Astrocyte (in vitro differentiated cells and primary cell): ENCODE measurements around the gene ARHGAP19. TPM values are rescaled to one million over a fixed set of nuclear protein-coding genes. Genes with fewer than 3 reads are reported as not detected.

Source experiments
- DNase-seq: peaks from one replicate; pipeline ENCODE4 v3.0.0-alpha.2; 2010; ENCODE audit warnings: low read depth
- FAIRE-seq: peaks from 2 replicates; lab custom pipeline; 2011; peaks lifted over from hg19 to GRCh38; lab: Jason Lieb, UNC
- H2AFZ ChIP-seq: 2 replicates; pipeline ENCODE4 v1.6.0; 2012; ENCODE audit warnings: low read depth, low read length, inconsistent platforms
- H3K27ac ChIP-seq: 2 replicates; pipeline ENCODE4 v1.5.1; 2011; ENCODE audit warnings: low read depth, low read length, inconsistent platforms
- H3K27me3 ChIP-seq: 2 replicates; pipeline ENCODE4 v1.6.0; 2011; ENCODE audit warnings: low read length, inconsistent platforms; ENCODE audit not compliant: insufficient read depth
- H3K36me3 ChIP-seq: 2 replicates; pipeline ENCODE4 v1.5.1; 2011; ENCODE audit warnings: low read length, inconsistent platforms; ENCODE audit not compliant: insufficient read depth
- H3K4me1 ChIP-seq: 2 replicates; pipeline ENCODE4 v1.5.1; 2011; ENCODE audit warnings: low read length, inconsistent platforms; ENCODE audit not compliant: insufficient read depth
- H3K4me2 ChIP-seq: 2 replicates; pipeline ENCODE4 v1.6.0; 2012; ENCODE audit warnings: low read length, inconsistent platforms
- H3K4me3 ChIP-seq: 2 replicates; pipeline ENCODE4 v1.5.1; 2011; ENCODE audit warnings: low read depth, mild to moderate bottlenecking, low read length, inconsistent platforms; ENCODE audit not compliant: insufficient read depth
- H3K79me2 ChIP-seq: 2 replicates; pipeline ENCODE4 v1.6.0; 2012; ENCODE audit warnings: mild to moderate bottlenecking, low read length, inconsistent platforms; ENCODE audit not compliant: insufficient read depth
- H3K9ac ChIP-seq: 2 replicates; pipeline ENCODE4 v1.6.0; 2012; ENCODE audit warnings: mild to moderate bottlenecking, low read length, inconsistent platforms
- H3K9me3 ChIP-seq: 2 replicates; pipeline ENCODE4 v1.5.1; 2012; ENCODE audit warnings: low read depth, mild to moderate bottlenecking, low read length, inconsistent platforms; ENCODE audit not compliant: insufficient read depth
- H4K20me1 ChIP-seq: 2 replicates; pipeline ENCODE4 v1.6.0; 2012; ENCODE audit warnings: low read length, inconsistent platforms; ENCODE audit not compliant: insufficient read depth
- H3K27ac Mint-ChIP-seq: one replicate; pipeline ENCODE4 v1.8.0; 2021; ENCODE audit warnings: mild to moderate bottlenecking, mixed read lengths; ENCODE audit not compliant: unreplicated experiment
- H3K27me3 Mint-ChIP-seq: one replicate; pipeline ENCODE4 v1.8.0; 2021; ENCODE audit warnings: low read depth, mixed read lengths; ENCODE audit not compliant: unreplicated experiment
- H3K36me3 Mint-ChIP-seq: one replicate; pipeline ENCODE4 v1.8.0; 2021; ENCODE audit warnings: low read depth, mixed read lengths; ENCODE audit not compliant: unreplicated experiment
- H3K4me1 Mint-ChIP-seq: one replicate; pipeline ENCODE4 v1.8.0; 2021; ENCODE audit warnings: low read depth, mixed read lengths; ENCODE audit not compliant: unreplicated experiment
- H3K4me3 Mint-ChIP-seq: one replicate; pipeline ENCODE4 v1.8.0; 2021; ENCODE audit warnings: mild to moderate bottlenecking, moderate library complexity, mixed read lengths; ENCODE audit not compliant: unreplicated experiment
- H3K9me3 Mint-ChIP-seq: one replicate; pipeline ENCODE4 v1.8.0; 2021; ENCODE audit warnings: mild to moderate bottlenecking, mixed read lengths; ENCODE audit not compliant: unreplicated experiment
- EZH2 ChIP-seq: IDR thresholded peaks from 2 replicates; pipeline ENCODE4 v1.6.1; 2012; ENCODE audit warnings: mild to moderate bottlenecking, low read length, inconsistent platforms; ENCODE audit not compliant: insufficient read depth
- total RNA-seq: library from RNA; stranded (reverse); gene quantifications from 2 replicates; pipeline ENCODE4 v1.2.1, GENCODE V29; 2021
- TF ChIP-seq, protein P1 (sequence below): IDR thresholded peaks from 2 replicates; pipeline ENCODE4 v1.5.1; 2011; ENCODE audit warnings: low read depth, mild to moderate bottlenecking, inconsistent platforms, low read length, moderate library complexity; ENCODE audit not compliant: insufficient read depth

ARHGAP19 gene
- total RNA-seq, 1 donor from 2014 or later, result 9.0 TPM

DNA sequence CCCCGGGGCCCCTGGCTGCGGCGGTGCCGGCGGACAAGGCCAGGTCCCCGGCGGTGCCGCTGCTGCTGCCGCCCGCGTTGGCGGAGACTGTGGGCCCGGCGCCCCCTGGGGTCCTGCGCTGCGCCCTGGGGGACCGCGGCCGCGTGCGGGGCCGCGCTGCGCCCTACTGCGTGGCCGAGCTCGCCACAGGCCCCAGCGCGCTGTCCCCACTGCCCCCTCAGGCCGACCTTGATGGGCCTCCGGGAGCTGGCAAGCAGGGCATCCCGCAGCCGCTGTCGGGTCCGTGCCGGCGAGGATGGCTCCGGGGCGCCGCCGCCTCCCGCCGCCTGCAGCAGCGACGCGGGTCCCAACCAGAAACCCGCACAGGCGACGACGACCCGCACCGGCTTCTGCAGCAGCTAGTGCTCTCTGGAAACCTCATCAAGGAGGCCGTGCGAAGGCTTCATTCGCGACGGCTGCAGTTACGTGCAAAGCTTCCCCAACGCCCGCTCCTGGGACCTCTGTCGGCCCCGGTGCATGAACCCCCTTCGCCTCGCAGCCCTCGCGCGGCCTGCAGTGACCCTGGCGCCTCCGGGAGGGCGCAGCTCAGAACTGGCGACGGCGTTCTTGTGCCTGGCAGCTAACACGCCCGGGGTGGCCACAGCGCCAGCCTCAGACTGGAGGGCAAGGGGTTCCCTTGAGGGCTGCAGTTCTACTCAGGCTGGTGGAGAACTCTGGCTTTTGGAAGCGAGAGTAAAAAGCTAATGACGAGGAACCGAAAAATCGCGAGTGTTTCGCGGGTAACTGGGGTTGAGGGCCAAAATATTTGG is 27.4 kb upstream of the ARHGAP19 start:
- Histone ChIP-seq H3K79me2 (no peaks in the 10 kb centered on the region), H3K4me1 (peaks cover 8% of the 10 kb centered on the region), H4K20me1 (no peaks in the 10 kb centered on the region), H3K4me3 (peak overlapping the region; percentile 80), H3K36me3 (no peaks in the 10 kb centered on the region), H2AFZ (peak overlapping the region; percentile 77), H3K9ac (peak overlapping the region; percentile 100), H3K9me3 (no peaks in the 10 kb centered on the region), H3K27me3 (peaks cover 29% of the 10 kb centered on the region), H3K4me2 (peak overlapping the region; percentile 99), H3K27ac (no peak overlapping the region)
- FAIRE-seq, result no peak
- no peaks in the 10 kb centered on the region for H3K9me3 Mint-ChIP-seq
- H3K4me1 Mint-ChIP-seq, result peaks cover 8% of the 10 kb centered on the region
- peak overlapping the region; percentile 77 for H3K4me3 Mint-ChIP-seq
- no peak for DNase-seq
- no peak overlapping the region for H3K27ac Mint-ChIP-seq
- no peaks in the 10 kb centered on the region for H3K36me3 Mint-ChIP-seq
- peaks cover 14% of the 10 kb centered on the region for H3K27me3 Mint-ChIP-seq
- TF ChIP-seq, protein P1, sequence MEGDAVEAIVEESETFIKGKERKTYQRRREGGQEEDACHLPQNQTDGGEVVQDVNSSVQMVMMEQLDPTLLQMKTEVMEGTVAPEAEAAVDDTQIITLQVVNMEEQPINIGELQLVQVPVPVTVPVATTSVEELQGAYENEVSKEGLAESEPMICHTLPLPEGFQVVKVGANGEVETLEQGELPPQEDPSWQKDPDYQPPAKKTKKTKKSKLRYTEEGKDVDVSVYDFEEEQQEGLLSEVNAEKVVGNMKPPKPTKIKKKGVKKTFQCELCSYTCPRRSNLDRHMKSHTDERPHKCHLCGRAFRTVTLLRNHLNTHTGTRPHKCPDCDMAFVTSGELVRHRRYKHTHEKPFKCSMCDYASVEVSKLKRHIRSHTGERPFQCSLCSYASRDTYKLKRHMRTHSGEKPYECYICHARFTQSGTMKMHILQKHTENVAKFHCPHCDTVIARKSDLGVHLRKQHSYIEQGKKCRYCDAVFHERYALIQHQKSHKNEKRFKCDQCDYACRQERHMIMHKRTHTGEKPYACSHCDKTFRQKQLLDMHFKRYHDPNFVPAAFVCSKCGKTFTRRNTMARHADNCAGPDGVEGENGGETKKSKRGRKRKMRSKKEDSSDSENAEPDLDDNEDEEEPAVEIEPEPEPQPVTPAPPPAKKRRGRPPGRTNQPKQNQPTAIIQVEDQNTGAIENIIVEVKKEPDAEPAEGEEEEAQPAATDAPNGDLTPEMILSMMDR, result no peak
- TF ChIP-seq EZH2, result peak; percentile 78

DNA sequence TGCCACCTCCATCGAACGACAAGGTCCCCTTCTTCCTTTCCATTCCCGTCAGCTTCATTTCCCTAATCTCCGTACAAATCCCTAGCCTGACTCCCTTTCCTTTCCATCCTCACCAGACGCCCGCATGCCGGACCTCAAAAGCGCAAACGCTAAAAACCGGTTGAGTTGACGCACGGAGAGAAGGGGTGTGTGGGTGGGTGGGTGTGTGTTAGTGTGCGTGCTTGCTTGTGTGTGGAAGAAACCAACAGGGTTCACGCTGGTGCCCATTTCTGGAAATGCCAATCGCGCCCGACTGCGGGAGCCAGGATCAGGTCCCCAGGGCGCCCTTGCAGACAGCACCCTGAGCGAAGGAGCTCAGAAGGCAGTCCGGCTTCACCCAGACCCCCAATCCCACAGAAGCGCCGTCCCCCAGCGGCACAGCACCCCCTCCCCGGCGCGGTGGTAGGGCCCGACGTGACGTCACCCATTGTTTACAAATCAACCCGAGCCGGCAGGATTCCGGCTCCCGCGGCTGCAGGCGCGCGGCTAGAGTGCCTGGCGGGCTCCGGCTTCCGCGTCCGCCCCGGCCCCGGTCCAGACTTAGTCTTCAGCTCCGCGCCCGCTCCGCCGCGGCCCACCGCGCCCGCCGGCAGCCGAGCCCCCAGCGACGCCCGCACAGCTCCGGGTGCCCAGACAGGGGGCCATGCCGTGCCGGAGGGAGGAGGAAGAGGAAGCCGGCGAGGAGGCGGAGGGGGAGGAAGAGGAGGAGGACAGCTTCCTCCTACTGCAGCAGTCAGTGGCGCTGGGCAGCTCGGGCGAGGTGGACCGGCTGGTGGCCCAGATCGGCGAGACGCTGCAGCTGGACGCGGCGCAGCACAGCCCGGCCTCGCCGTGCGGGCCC is 26.6 kb upstream of the ARHGAP19 start, which contains the start of gene FRAT1:
Gene FRAT1, plus strand, starts transcription at position 500 of the 880 bp plus-strand sequence. Its CDS starts 183 bp downstream, at position 683.
- H3K36me3 Mint-ChIP-seq, result no peaks in the 10 kb centered on the region
- peak within 1 kb of the TSS; percentile 100 for H3K27ac Mint-ChIP-seq
- no peaks in the 10 kb centered on the region for H3K9me3 Mint-ChIP-seq
- Histone ChIP-seq H4K20me1 (no peaks in the 10 kb centered on the region), H3K9ac (peak within 1 kb of the TSS; percentile 100), H3K4me2 (peak within 1 kb of the TSS; percentile 99), H3K9me3 (no peaks in the 10 kb centered on the region), H2AFZ (peak within 1 kb of the TSS; percentile 100), H3K27me3 (peaks cover 29% of the 10 kb centered on the region), H3K79me2 (no peaks in the 10 kb centered on the region), H3K4me3 (peak within 1 kb of the TSS; percentile 80), H3K36me3 (no peaks in the 10 kb centered on the region), H3K4me1 (peaks cover 8% of the 10 kb centered on the region), H3K27ac (peak within 1 kb of the TSS; percentile 99)
- DNase-seq (peak; percentile 91), FAIRE-seq (no peak)
- peak within 1 kb of the TSS; percentile 90 for H3K4me3 Mint-ChIP-seq
- H3K4me1 Mint-ChIP-seq, result peaks cover 8% of the 10 kb centered on the region
- H3K27me3 Mint-ChIP-seq, result peaks cover 14% of the 10 kb centered on the region
- TF ChIP-seq, protein P1, result no peak
- TF ChIP-seq EZH2, result no peak
